Heart right ventricle (tissue), 16 donors: ENCODE results near the gene PIP5K1C. TPM values are rescaled to one million over a fixed set of nuclear protein-coding genes. Genes with fewer than 3 reads are reported as not detected.

Source experiments
- ATAC-seq, 8 donors: fragments of 200-7000 bp; cut with Tn5 transposase; one replicate each; pipeline ENCODE4 v1.9.1; 2020; ENCODE audit warnings: mild to moderate bottlenecking in 8 of 8, moderate library complexity in 8 of 8, moderate number of reproducible peaks in 1 of 8
- DNase-seq, 2 donors: peaks; one replicate each; pipeline ENCODE4 v3.0.0-alpha.2; 2020
- H3K27ac ChIP-seq, 10 donors: fragments of 200-600 bp; sonication (generic) in 2 of 10; one replicate each; pipeline versions ENCODE4 v1.5.0 to v1.8.0; 2020 to 2022; ENCODE audit warnings: mild to moderate bottlenecking in 3 of 10
- H3K27me3 ChIP-seq, 7 donors: fragments of 200-600 bp; one replicate each; pipeline ENCODE4 v1.8.0; 2021 to 2022; ENCODE audit warnings: mild to moderate bottlenecking in 2 of 7
- H3K36me3 ChIP-seq, 9 donors: fragments of 200-600 bp; sonication (generic) in 1 of 9; one replicate each; pipeline versions ENCODE4 v1.5.0 to v1.8.0; 2020 to 2022; ENCODE audit warnings: mild to moderate bottlenecking in 2 of 9
- H3K4me1 ChIP-seq, 9 donors: fragments of 200-600 bp; sonication (generic) in 1 of 9; one replicate each; pipeline versions ENCODE4 v1.5.0 to v1.8.0; 2020 to 2022; ENCODE audit warnings: mild to moderate bottlenecking in 4 of 9
- H3K4me3 ChIP-seq, 10 donors: fragments of 200-600 bp; sonication (generic) in 2 of 10; one replicate each; pipeline versions ENCODE4 v1.5.0 to v1.8.0; 2020 to 2022; ENCODE audit warnings: mild to moderate bottlenecking in 7 of 10, moderate library complexity in 2 of 10
- H3K9me3 ChIP-seq, 11 donors: fragments of 200-600 bp in 10 of 11; sonication (generic) in 2 of 11; one replicate each; pipeline versions ENCODE4 v1.5.0 to v1.8.0; 2013 to 2022; ENCODE audit warnings: mild to moderate bottlenecking in 2 of 11, control low read depth in 1 of 11, moderate library complexity in 1 of 11
- WGBS, 2 donors: extraction: QIAGEN DNeasy Blood & Tissue Kit; methylation state at CpG; one replicate each; pipeline ENCODE4 v1.1.7; 2013; ENCODE audit warnings: inconsistent platforms in 1 of 2; 5-methylcytosine and 5-hydroxymethylcytosine counted together
- intact Hi-C, 10 donors: fragments of 100-400 bp; cut with DNase I; formaldehyde crosslinking; loops; one replicate each; pipeline versions ENCODE4 v1.11.1 to v1.14.2; 2022
- polyA plus RNA-seq, 2 donors: library from polyadenylated mRNA; stranded (reverse); fragments of 200-250 nt; gene quantifications; one replicate each; pipeline ENCODE4 v1.2.3, GENCODE V29; 2013
- total RNA-seq, 10 donors: library from RNA; stranded (reverse); fragmentation: NEBNext Ultra II Directional in 3 of 10; extraction: Animal tissue kit (Norgen Biotek cat#: 25700) in 3 of 10; gene quantifications; one replicate each; pipeline versions ENCODE4 v1.2.1 to v1.2.4, GENCODE V29; 2021 to 2023
- TF ChIP-seq, protein P1 (sequence below), 9 donors: fragments of 200-600 bp; sonication (generic) in 2 of 9; IDR thresholded peaks; one replicate each; pipeline versions ENCODE4 v1.5.0 to v1.8.0; 2021 to 2022; ENCODE audit warnings: antibody characterized with exemption in 9 of 9, mild to moderate bottlenecking in 5 of 9, moderate library complexity in 1 of 9
- donor health status: Arrhythmogenic right ventricular cardiomyopathy.
- donor health status: ischemic (EF 13 %, LVEDD 7.1; RV severe dilation, severe dysfunction).
- donor health status: healthy with polysubstance abuse.
- donor health status: DM: no; HTN: yes; CAD: no.
- donor health status: DM: no; HTN: no; CAD: no.
- donor health status: ischemic (EF 25% LVEDD 6.9; RV normal size, moderate dysfunction).
- donor health status: ischemic (EF 25% LVEDD 5.7; RV mildly dilated, moderate dysfunction).
- donor health status: healthy.
- donor health status: DM: yes; HTN: yes; CAD: no.
- donor health status: Ischemic cardiomyopathy.
- donor health status: ischemic (EF 35%, LVEDD 5.7; RV mildly dilated, moderate dysfunction).
- donor health status: nonischemic (EF 11% LVEDD 7.7; RV severe dilation, severe dysfunction).
- donor health status: DM: yes; HTN: yes; CAD: no.
- donor health status: PGD.
- donor health status: ischemic (EF 29% LVEDD 5.4; RV normal size, mild dysfunction).
- donor health status: nonischemic (EF 23%, LVEDD 6.1; RV moderate dilation, normal function).

PIP5K1C gene
- total and polyA plus RNA-seq, 12 donors, result 18.3 to 46.6 (median 34.9) TPM

DNA sequence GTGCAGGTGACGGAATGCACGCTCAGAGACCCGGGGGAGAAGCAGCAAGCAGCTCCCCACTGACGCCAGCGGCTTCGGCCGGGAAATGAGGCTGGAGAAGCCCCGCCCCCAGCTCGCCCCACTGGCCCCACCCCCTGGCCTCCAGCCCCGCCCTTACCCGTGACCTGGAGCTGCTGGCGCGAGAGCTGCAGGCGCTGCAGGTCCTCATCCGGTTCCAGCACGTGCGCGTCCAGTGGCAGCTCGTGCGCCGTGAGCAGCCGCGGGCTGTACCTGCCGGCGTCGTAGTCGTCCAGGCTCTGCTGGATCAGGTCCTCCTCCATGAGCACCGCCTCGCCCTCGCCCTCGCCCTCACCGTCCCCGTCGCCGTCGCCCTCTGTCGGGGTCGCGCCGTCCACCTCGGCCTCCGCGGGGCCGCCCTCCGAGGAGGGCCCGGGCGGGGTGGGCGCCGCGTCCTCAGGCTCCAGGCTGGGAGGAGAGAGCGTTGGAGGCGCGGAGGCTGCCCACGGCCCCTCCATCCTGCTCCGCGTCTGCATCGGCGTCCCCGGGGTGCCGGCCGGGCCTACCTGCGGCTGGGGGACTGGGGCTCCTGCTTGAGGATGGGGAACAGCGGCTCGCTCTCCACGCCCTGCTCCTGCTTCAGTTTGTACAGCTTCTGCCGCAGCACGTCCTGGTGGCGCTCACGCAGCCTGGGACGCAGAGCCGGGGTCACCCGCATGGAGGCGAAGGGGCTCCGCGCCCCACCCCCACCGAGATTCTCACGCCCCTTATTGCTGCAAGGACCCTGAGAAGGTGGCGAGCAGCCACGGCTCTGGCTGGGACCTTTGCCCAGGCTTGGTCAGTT, 87.1 kb downstream of the PIP5K1C start:
- peaks cover 0 to 67% (median 18%) of the 10 kb centered on the region in 9 donors for H3K36me3 ChIP-seq
- TF ChIP-seq, protein P1, sequence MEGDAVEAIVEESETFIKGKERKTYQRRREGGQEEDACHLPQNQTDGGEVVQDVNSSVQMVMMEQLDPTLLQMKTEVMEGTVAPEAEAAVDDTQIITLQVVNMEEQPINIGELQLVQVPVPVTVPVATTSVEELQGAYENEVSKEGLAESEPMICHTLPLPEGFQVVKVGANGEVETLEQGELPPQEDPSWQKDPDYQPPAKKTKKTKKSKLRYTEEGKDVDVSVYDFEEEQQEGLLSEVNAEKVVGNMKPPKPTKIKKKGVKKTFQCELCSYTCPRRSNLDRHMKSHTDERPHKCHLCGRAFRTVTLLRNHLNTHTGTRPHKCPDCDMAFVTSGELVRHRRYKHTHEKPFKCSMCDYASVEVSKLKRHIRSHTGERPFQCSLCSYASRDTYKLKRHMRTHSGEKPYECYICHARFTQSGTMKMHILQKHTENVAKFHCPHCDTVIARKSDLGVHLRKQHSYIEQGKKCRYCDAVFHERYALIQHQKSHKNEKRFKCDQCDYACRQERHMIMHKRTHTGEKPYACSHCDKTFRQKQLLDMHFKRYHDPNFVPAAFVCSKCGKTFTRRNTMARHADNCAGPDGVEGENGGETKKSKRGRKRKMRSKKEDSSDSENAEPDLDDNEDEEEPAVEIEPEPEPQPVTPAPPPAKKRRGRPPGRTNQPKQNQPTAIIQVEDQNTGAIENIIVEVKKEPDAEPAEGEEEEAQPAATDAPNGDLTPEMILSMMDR (IDR thresholded peaks at IDR 0.05), result no peak
- intact Hi-C loops, result loop anchor here in 3 of 10 donors (5.0 to 10.0 kb wide), 3 partner anchors 36 to 298 kb away; no protein-coding TSS in a partner anchor
- ATAC-seq (no peak), DNase-seq (peak in 1 of 2 donors; percentile 15)
- no peaks in the 10 kb centered on the region for H3K27me3 ChIP-seq
- no peaks in the 10 kb centered on the region for H3K9me3 ChIP-seq
- 86 to 87% methylated on average over 78 to 79 of the region's 79 CpGs for WGBS, 2 donors
- H3K4me3 ChIP-seq, result no peak overlapping the region
- H3K27ac ChIP-seq, result no peak overlapping the region
- peaks cover 3 to 39% (median 28%) of the 10 kb centered on the region in 9 donors for H3K4me1 ChIP-seq

DNA sequence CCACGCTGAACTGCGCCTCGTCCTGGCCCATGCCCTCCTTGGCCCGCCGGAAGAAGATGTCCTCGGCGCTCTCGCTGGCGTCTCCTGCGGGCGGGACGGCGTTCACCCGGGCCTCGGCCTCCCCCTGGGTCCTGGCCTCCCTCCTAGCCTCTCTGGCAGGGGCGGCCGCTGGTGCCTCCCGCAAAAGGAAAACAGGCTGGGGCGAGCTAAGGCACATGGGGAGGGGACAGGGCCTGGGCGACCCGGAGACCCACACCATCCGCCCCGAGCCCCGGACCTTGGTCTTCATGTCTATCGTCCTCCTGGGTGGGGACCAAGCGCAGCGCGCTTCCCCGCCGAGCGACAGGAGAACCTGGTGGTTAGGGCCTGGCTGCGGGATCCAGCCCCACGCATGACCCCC, 87.9 kb downstream of the PIP5K1C start:
- DNase-seq (no peak), ATAC-seq (no peak)
- no peak overlapping the region for H3K27ac ChIP-seq
- whole genome bisulfite sequencing, 2 donors, result 97 to 98% methylated on average over 33 of the region's 33 CpGs
- H3K36me3 ChIP-seq, result peaks cover 0 to 62% (median 18%) of the 10 kb centered on the region in 9 donors
- H3K9me3 ChIP-seq, result no peaks in the 10 kb centered on the region
- peaks cover 3 to 41% (median 35%) of the 10 kb centered on the region in 9 donors for H3K4me1 ChIP-seq
- peaks cover 0 to 3% (median 0%) of the 10 kb centered on the region in 7 donors for H3K27me3 ChIP-seq
- H3K4me3 ChIP-seq, result no peak overlapping the region
- intact Hi-C loops, result loop anchor here in 3 of 10 donors (5.0 to 10.0 kb wide), 3 partner anchors 35 to 298 kb away; no protein-coding TSS in a partner anchor
- TF ChIP-seq, protein P1 (IDR thresholded peaks at IDR 0.05), result no peak

DNA sequence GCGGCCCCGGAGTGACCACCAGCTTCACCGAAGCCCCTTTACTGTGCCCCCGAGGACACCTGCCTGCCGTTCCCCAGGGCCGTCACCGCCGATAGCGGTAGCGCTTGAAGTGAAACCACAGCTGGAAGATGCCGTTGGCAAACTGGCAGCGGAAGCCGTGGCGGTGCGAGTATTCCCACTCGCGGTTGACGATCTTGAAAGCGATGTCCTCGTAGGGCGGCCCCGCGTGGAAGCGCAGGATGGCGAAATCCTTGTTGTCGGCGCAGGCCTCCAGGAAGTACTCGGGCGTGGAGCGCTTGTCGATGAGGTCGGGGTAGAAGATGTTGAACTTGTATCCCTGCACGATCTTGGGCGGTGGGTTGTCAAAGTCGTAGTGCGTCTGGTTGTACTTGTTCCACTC, 88.4 kb downstream of the PIP5K1C start:
- peaks cover 0 to 57% (median 18%) of the 10 kb centered on the region in 9 donors for H3K36me3 ChIP-seq
- H3K9me3 ChIP-seq, result no peaks in the 10 kb centered on the region
- H3K27ac ChIP-seq, result no peak overlapping the region
- peaks cover 7 to 42% (median 38%) of the 10 kb centered on the region in 9 donors for H3K4me1 ChIP-seq
- 95 to 97% methylated on average over 36 of the region's 36 CpGs for WGBS, 2 donors
- H3K27me3 ChIP-seq, result peaks cover 0 to 8% (median 0%) of the 10 kb centered on the region in 7 donors
- TF ChIP-seq, protein P1 (IDR thresholded peaks at IDR 0.05), result no peak
- ATAC-seq, result no peak
- peak in 1 of 2 donors; percentile 10 for DNase-seq
- H3K4me3 ChIP-seq, result no peak overlapping the region
- intact Hi-C loops, result loop anchor here in 3 of 10 donors (5.0 to 10.0 kb wide), 3 partner anchors 35 to 297 kb away; no protein-coding TSS in a partner anchor
